GM13977 (cell line): ENCODE results near the gene GLRX5.

Experiments
- DNase-seq: peaks from one replicate; pipeline ENCODE4 v3.0.0; 2012; ENCODE audit warnings: low spot score
- CTCF ChIP-seq: IDR thresholded peaks from 2 replicates; pipeline ENCODE4 v1.5.1; 2012; ENCODE audit warnings: mild to moderate bottlenecking, control low read depth; ENCODE audit not compliant: insufficient read depth; ENCODE audit errors: extremely low read depth, missing control alignments
- in situ Hi-C: fragments of 300-500 bp; cut with MboI; formaldehyde crosslinking; loops from one replicate; pipeline ENCODE4 v1.12.0; 2022; ENCODE audit warnings: low sequenced_read_pairs, low pct_unique_long_range_greater_than_20kb, mixed read lengths, inconsistent platforms; ENCODE audit not compliant: unreplicated experiment

Gene GLRX5

DNA sequence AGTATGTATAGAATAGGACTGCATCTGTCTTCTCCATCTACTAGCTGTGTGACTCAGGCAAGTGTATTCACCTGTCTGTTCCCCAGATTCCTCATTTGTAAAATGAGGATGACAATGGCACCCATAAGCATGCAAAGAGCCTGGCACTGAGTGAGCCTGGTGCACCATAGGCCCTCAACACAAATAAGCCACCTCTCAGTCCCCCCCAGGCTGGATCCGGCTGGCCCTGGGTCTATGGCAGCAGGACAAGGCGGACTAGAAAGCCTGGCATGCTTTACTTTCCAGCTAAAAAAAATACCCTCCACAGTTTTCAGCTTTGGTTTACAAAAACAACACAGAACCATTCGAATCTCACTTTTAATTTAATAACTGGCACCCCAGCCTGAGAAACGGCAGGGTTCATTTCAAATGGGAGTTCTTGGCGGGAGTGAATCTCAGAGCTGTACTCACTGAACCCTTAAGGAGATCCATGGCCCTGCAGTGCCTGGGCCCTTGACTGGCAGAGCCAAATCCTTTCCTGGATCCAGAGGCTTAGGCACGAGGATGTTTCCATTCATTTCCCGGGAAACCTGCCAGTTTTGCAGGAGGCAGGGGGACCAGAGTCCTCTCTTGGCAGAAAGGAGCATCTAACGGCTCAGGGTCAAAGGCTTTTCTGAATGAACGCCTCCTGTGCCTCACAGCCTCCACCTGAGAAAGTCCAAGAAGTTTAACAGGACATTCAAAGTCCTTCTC, 36.1 kb upstream of the GLRX5 start:
- no peak for DNase-seq
- no peak for TF ChIP-seq CTCF
- in situ Hi-C loops = no loop called here

DNA sequence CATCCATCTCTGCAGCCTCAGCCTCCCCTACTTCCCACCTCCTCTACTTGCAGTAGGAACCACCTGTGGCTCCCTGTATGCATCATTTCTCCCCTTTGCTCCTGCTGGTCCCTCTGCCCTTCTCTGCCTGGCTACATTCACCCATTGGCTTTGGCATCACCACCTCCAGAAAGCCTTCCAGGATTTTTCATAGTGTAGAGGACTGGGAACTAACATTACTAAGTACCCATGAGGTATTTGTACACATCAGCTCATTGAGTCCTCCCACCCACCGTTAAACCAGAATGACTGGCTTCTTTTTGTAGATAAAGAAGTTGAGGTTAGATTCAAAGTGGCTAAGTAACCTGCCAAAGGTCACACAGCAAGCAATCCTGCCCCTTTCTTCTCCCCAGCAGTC, 35.5 kb upstream of the GLRX5 start:
- no peak for TF ChIP-seq CTCF
- no peak for DNase-seq
- in situ Hi-C loops = no loop called here

DNA sequence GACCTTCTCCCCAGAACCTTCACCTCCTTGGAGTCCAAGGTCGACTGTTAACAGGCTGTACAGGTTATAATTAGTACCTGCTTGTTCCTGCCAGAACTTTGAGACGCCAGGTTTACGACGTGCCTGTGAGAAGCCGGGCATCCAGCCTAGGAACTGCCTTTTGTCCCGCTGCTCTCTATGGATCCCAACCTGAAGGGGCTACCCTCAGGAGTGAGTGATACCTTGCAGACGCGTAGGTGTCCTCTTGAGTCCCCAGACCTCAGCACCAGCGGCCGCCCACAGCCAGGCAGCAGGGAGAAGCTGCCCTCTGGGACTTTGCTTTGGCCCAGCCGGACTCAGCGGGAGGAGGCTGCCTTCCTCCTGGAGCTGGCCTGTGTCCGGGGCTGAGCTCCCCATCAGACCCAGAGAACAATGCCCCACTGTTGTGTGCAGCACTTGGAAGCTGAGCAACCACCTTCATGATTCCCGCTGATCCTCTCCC, 34.6 kb upstream of the GLRX5 start:
- in situ Hi-C loops = loop anchor here (25.0 kb wide), 1 partner anchor 1538 kb away; no protein-coding TSS in a partner anchor
- no peak for TF ChIP-seq CTCF
- no peak for DNase-seq

- no peak for TF ChIP-seq CTCF
- DNase-seq = no peak
- in situ Hi-C loops = loop anchor here (25.0 kb wide), 1 partner anchor 1539 kb away; no protein-coding TSS in a partner anchor
Observed at GRCh38 chr14:95500772-95501401, 34.0 kb upstream of the GLRX5 start.

- in situ Hi-C loops = loop anchor here (25.0 kb wide), 1 partner anchor 1540 kb away; no protein-coding TSS in a partner anchor
- no peak for TF ChIP-seq CTCF
- DNase-seq = no peak
Observed at GRCh38 chr14:95502381-95502950, 32.4 kb upstream of the GLRX5 start.

DNA sequence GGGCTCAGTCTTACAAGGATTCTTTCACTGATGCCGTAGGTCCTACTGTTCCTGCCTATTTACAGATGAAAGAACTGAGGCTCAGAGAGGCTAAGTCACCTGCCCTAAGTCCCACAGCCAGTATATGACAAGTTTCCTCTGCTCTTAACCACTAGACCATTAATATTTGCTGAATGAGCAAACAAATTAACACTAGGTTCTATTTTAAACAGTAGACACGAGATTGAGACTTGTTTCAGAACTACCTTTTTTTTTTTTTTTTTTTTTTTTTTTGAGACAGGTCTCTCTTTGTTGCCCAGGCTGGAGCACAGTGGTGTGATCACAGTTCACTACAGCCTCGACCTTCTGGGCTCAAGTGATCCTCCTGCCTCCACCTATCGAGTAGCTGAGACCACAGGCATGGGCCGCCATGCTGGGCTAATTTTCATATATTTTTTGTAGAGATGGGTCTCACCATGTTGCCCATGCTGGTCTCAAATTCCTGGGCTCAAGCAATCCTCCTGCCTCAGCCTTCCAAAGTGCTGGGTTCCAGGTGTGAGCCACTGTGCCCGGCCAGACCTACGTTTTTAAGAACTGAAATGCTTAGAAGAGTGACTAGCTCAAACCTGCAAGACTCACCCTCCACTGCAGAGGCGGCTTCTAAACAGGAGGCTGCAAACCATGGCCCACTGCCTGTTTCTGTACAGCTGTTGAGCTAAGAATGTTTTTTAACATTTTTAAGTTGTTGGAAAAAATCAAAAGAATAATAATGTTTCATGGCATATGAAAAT, 31.3 kb upstream of the GLRX5 start:
- DNase-seq = peak; percentile 68
- TF ChIP-seq CTCF = no peak
- in situ Hi-C loops = loop anchor here (25.0 kb wide), 1 partner anchor 1541 kb away; no protein-coding TSS in a partner anchor
